Esophagus squamous epithelium (tissue), 5 donors: Measurements from ENCODE around the gene RIPOR2. TPM values are rescaled to one million over a fixed set of nuclear protein-coding genes. Genes with fewer than 3 reads are reported as not detected.

ENCODE experiments used
- DNase-seq: peaks from one replicate; lab custom pipeline; 2025; lab: John Stamatoyannopoulos, UW
- H3K27ac ChIP-seq, 4 donors: fragments of 200-600 bp; sonication (generic); one replicate each; pipeline ENCODE4 v1.5.1; 2016 to 2019; ENCODE audit warnings: mild to moderate bottlenecking in 1 of 4
- H3K27me3 ChIP-seq, 4 donors: fragments of 200-600 bp; sonication (generic); 1 replicate in 3 of 4; 2 replicates in 1 of 4; pipeline versions ENCODE4 v1.5.1 to v1.6.0; 2017 to 2021; ENCODE audit warnings: antibody characterized with exemption in 1 of 4
- H3K36me3 ChIP-seq, 3 donors: fragments of 200-600 bp; sonication (generic); one replicate each; pipeline ENCODE4 v1.5.1; 2016 to 2019
- H3K4me1 ChIP-seq, 3 donors: fragments of 200-600 bp; sonication (generic); one replicate each; pipeline ENCODE4 v1.5.1; 2017 to 2019
- H3K4me3 ChIP-seq, 4 donors: fragments of 200-600 bp; sonication (generic); 1 replicate in 3 of 4; 2 replicates in 1 of 4; pipeline ENCODE4 v1.5.1; 2016 to 2019; ENCODE audit warnings: mild to moderate bottlenecking in 2 of 4, moderate library complexity in 1 of 4
- H3K9me3 ChIP-seq, 3 donors: fragments of 200-600 bp; sonication (generic); one replicate each; pipeline ENCODE4 v1.5.1; 2016 to 2019
- POLR2A ChIP-seq, 4 donors: fragments of 450-650 bp; IDR thresholded peaks; one replicate each; pipeline ENCODE4 v1.6.1; 2017; ENCODE audit warnings: antibody characterized with exemption in 4 of 4, mild to moderate bottlenecking in 4 of 4, moderate library complexity in 3 of 4
- WGBS, 2 donors: methylation state at CpG; one replicate each; pipeline ENCODE4 v1.1.5; 2018; 5-methylcytosine and 5-hydroxymethylcytosine counted together
- intact Hi-C: fragments of 100-400 bp; cut with DNase I; formaldehyde crosslinking; loops from one replicate; pipeline ENCODE4 v1.15.0; 2022
- total RNA-seq, 4 donors: library from RNA; depleted of rRNA; stranded (reverse); fragments of >200 nt; gene quantifications; one replicate each; pipeline ENCODE4 v1.1.0, GENCODE V29; 2016
- TF ChIP-seq, protein P1 (sequence below), 6 experiments: fragments of 450-650 bp in 4 of 6; fragments of 200-600 bp in 2 of 6; sonication (generic) in 2 of 6; IDR thresholded peaks; one replicate each; pipeline ENCODE4 v1.5.1; 2016 to 2019; ENCODE audit warnings: antibody characterized with exemption in 6 of 6, mild to moderate bottlenecking in 4 of 6, moderate library complexity in 4 of 6
- donor health status: DM: yes; HTN: yes; CAD: no.

Gene RIPOR2
- total RNA-seq, 4 donors from 2014 or later: 0.83 to 4.4 (median 3.3) TPM

DNA sequence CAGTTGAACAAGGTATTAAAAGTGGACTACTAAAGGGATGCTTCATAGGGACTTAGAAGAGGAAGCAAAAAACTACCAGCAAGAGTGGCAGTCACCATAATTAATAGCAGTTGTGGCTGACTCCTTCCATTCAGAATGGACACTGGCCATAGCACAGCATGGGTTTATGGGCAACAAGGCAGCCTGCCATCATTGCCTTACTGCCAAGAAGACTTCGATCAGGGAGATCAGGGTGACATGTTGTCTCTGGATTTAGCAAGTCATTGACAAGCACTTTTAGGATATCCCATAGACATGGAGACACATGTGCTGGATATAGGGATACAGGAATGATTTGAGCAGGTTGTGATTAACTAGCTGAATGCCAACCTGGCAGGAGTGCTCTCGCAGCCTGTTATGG is 35.3 kb upstream of the RIPOR2 start:
- no peak overlapping the region for H3K4me3 ChIP-seq
- 64 to 84% methylated on average over 2 of the region's 2 CpGs for WGBS, 2 donors
- no peaks in the 10 kb centered on the region for H3K9me3 ChIP-seq
- no peaks in the 10 kb centered on the region for H3K4me1 ChIP-seq
- DNase-seq: no peak
- TF ChIP-seq, protein P1, sequence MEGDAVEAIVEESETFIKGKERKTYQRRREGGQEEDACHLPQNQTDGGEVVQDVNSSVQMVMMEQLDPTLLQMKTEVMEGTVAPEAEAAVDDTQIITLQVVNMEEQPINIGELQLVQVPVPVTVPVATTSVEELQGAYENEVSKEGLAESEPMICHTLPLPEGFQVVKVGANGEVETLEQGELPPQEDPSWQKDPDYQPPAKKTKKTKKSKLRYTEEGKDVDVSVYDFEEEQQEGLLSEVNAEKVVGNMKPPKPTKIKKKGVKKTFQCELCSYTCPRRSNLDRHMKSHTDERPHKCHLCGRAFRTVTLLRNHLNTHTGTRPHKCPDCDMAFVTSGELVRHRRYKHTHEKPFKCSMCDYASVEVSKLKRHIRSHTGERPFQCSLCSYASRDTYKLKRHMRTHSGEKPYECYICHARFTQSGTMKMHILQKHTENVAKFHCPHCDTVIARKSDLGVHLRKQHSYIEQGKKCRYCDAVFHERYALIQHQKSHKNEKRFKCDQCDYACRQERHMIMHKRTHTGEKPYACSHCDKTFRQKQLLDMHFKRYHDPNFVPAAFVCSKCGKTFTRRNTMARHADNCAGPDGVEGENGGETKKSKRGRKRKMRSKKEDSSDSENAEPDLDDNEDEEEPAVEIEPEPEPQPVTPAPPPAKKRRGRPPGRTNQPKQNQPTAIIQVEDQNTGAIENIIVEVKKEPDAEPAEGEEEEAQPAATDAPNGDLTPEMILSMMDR (IDR thresholded peaks at IDR 0.05): no peak
- TF ChIP-seq POLR2A (IDR thresholded peaks at IDR 0.05): no peak
- no peaks in the 10 kb centered on the region for H3K36me3 ChIP-seq
- no peak overlapping the region for H3K27ac ChIP-seq
- no peaks in the 10 kb centered on the region for H3K27me3 ChIP-seq
- intact Hi-C loops: no loop called here

- no peak for TF ChIP-seq POLR2A (IDR thresholded peaks at IDR 0.05)
- TF ChIP-seq, protein P1 (IDR thresholded peaks at IDR 0.05): no peak
- Histone ChIP-seq H3K36me3 (no peaks in the 10 kb centered on the region), H3K27ac (no peak overlapping the region), H3K27me3 (no peaks in the 10 kb centered on the region), H3K9me3 (no peaks in the 10 kb centered on the region), H3K4me3 (no peak overlapping the region), H3K4me1 (no peaks in the 10 kb centered on the region)
- intact Hi-C loops: no loop called here
- WGBS, 2 donors: 56 to 71% methylated on average over 2 of the region's 2 CpGs
- DNase-seq: no peak
Measured at GRCh38 chr6:24969343-24969860, 33.6 kb upstream of the RIPOR2 start.

DNA sequence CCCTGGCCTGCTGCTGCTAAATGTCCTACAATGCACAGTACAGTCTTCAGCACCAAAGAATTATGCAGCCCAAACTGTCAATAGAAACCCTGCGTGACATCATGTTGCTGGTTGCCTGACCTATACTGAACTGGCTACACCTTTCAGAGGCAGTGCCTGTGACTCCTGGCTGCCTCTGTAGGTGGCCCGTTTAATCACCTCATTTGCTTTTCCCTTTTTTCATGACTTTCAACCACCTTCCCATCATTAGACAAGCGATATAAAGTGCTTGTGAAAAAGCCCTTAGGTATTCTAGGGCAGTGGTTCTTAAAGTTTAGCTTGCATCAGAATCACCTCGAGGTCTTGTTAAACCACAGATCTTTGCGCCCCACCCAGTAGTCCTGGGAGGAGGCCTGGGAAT is 33.0 kb upstream of the RIPOR2 start:
- Histone ChIP-seq H3K4me1 (no peaks in the 10 kb centered on the region), H3K36me3 (no peaks in the 10 kb centered on the region), H3K27ac (no peak overlapping the region), H3K9me3 (no peaks in the 10 kb centered on the region), H3K4me3 (no peak overlapping the region), H3K27me3 (no peaks in the 10 kb centered on the region)
- TF ChIP-seq, protein P1 (IDR thresholded peaks at IDR 0.05): no peak
- no peak for TF ChIP-seq POLR2A (IDR thresholded peaks at IDR 0.05)
- intact Hi-C loops: no loop called here
- DNase-seq: no peak
- WGBS, 2 donors: 82 to 85% methylated on average over 3 to 5 of the region's 5 CpGs

- no peak overlapping the region for H3K4me3 ChIP-seq
- WGBS, 2 donors: 50 to 68% methylated on average over 1 of the region's 1 CpG
- intact Hi-C loops: no loop called here
- H3K4me1 ChIP-seq: no peaks in the 10 kb centered on the region
- H3K27me3 ChIP-seq: no peaks in the 10 kb centered on the region
- no peak for DNase-seq
- H3K36me3 ChIP-seq: no peaks in the 10 kb centered on the region
- H3K27ac ChIP-seq: no peak overlapping the region
- no peak for TF ChIP-seq POLR2A (IDR thresholded peaks at IDR 0.05)
- TF ChIP-seq, protein P1 (IDR thresholded peaks at IDR 0.05): no peak
- no peaks in the 10 kb centered on the region for H3K9me3 ChIP-seq
Measured at GRCh38 chr6:24967211-24967610, 31.5 kb upstream of the RIPOR2 start.

GRCh38 chr6:24966381-24966780 is 30.6 kb upstream of the RIPOR2 start:
- H3K27ac ChIP-seq: no peak overlapping the region
- no peaks in the 10 kb centered on the region for H3K4me1 ChIP-seq
- H3K27me3 ChIP-seq: no peaks in the 10 kb centered on the region
- no peaks in the 10 kb centered on the region for H3K9me3 ChIP-seq
- 77 to 98% methylated on average over 4 of the region's 4 CpGs for WGBS, 2 donors
- DNase-seq: no peak
- intact Hi-C loops: no loop called here
- no peaks in the 10 kb centered on the region for H3K36me3 ChIP-seq
- TF ChIP-seq, protein P1 (IDR thresholded peaks at IDR 0.05): no peak
- TF ChIP-seq POLR2A (IDR thresholded peaks at IDR 0.05): no peak
- no peak overlapping the region for H3K4me3 ChIP-seq
